ENCODE data around the gene ZDHHC18. TPM values are rescaled to one million over a fixed set of nuclear protein-coding genes. Genes with fewer than 3 reads are reported as not detected.
"Not testable (repeated sequence)": the region's sequence is repeated elsewhere in the genome, so short reads cannot be mapped to it uniquely, and the experiment has no call there.

Gene ZDHHC18
- total RNA-seq, 1 donor from 2014 or later: 30.3 TPM

DNA sequence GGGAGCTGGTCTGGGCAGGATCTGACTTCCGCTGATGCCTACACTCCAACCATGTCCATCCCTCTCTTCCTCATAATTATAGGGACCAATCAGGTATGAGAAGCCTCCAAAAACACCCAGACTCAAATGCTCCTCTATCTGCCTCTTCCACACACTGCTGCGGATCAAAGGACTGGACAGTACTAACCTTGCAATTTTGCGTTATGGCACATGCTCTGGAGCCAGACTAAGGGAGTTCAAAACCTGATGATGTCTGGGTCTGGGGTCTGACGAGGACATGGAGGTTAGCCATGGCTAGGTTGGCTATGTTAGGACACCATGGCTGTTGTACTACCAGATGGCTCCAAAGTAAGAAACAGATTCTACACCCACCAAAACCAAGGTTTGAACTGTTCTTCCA lies 53.3 kb downstream of the ZDHHC18 start:
- no peak overlapping the region for H3K27ac Mint-ChIP-seq

DNA sequence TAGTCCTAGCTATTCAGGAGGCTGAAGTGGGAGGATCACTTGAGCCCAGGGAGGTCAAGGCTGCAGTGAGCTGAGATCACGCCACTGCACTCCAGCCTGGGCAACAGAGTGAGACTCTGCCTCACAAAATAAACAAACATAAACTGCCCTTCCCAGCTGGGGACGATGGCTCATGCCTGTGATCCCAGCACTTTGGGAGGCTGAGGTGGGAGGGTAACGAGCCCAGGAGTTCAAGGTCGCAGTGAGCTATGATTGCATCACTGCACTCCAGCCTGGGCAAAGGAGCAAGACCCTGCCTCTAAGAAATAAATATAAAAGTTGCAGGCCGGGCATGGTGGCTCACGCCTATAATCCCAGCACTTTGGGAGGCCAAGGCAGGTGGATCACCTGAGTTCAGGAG lies 55.1 kb downstream of the ZDHHC18 start:
- H3K27ac Mint-ChIP-seq; ATAC-seq (ENCODE audit: low read depth); intact Hi-C loops (cut with micrococcal nuclease); H3K4me3 Mint-ChIP-seq; H3K4me1 Mint-ChIP-seq; H3K9me3 Mint-ChIP-seq; DNase-seq; H3K27me3 Mint-ChIP-seq: not testable (repeated sequence)
- ChIA-PET CTCF (interaction anchor here (0.6 to 7.0 kb wide), 6 partner anchors 9 to 1152 kb away, joined by 3 to 40 read pairs (median 5); partner anchors contain the start of gene GPN2), POLR2A (interaction anchor here (1.1 to 2.2 kb wide), 3 partner anchors 9 to 19 kb away, joined by 3 to 16 read pairs (median 4); partner anchors contain the start of genes GPATCH3 and GPN2)
- H3K36me3 Mint-ChIP-seq (ENCODE audit: low read depth): peaks cover 80% of the 10 kb centered on the region

More for the DNA sequence above, 53.3 kb downstream of the ZDHHC18 start:
- Mint-ChIP-seq H3K27me3 (no peaks in the 10 kb centered on the region), H3K36me3 (ENCODE audit: low read depth) (peaks cover 75% of the 10 kb centered on the region), H3K4me3 (no peak overlapping the region), H3K4me1 (no peaks in the 10 kb centered on the region), H3K9me3 (no peaks in the 10 kb centered on the region)
- CTCF ChIA-PET: interaction anchor here (3.4 to 7.0 kb wide), 2 partner anchors 25 to 69 kb away, joined by 18 to 40 read pairs; no protein-coding TSS in a partner anchor
- POLR2A ChIA-PET: no interaction called here
- intact Hi-C loops (cut with micrococcal nuclease): no loop called here
- no peak for DNase-seq
- TF ChIP-seq, protein P1, sequence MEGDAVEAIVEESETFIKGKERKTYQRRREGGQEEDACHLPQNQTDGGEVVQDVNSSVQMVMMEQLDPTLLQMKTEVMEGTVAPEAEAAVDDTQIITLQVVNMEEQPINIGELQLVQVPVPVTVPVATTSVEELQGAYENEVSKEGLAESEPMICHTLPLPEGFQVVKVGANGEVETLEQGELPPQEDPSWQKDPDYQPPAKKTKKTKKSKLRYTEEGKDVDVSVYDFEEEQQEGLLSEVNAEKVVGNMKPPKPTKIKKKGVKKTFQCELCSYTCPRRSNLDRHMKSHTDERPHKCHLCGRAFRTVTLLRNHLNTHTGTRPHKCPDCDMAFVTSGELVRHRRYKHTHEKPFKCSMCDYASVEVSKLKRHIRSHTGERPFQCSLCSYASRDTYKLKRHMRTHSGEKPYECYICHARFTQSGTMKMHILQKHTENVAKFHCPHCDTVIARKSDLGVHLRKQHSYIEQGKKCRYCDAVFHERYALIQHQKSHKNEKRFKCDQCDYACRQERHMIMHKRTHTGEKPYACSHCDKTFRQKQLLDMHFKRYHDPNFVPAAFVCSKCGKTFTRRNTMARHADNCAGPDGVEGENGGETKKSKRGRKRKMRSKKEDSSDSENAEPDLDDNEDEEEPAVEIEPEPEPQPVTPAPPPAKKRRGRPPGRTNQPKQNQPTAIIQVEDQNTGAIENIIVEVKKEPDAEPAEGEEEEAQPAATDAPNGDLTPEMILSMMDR (IDR thresholded peaks at IDR 0.05): no peak
- no peak for ATAC-seq (ENCODE audit: low read depth)

DNA sequence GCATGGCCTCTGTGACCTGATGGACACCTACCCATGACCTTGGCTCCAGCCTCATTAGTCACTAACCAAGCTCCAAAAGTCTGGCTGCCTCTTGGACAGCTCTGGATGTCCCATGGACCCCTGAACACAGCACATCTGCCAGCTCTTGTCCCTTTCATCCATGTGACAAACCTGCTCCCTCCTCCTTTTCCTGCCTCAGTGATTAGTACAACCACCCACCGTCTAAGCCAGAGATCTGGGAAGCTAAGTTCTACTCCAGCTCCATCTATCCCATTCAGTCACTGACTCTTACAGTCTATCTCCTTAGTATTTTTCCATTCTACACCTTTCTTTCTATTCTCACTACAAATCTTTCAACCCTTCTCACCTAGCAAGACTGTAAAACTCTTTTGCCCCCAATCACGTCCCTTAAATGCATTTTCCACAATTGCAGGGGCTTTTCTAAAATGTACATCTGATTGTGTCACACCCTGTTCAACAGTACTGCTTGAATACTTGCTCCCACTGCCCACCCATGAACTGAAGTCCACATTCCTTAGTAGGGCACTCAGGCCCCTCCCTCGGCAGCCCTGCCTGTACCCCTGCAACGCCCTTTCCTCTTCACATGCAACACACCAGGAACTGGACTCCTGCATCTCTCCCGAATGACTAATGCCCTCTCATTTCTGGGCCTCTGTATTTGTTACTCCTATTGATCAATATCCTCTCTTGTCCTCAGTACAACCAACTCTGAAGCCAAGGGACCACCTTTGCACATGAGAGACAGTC lies 56.4 kb downstream of the ZDHHC18 start:
- peaks cover 6% of the 10 kb centered on the region for H3K4me1 Mint-ChIP-seq
- DNase-seq: no peak
- H3K27ac Mint-ChIP-seq: no peak overlapping the region
- intact Hi-C loops (cut with micrococcal nuclease): no loop called here
- ChIA-PET POLR2A (interaction anchor here (0.7 to 2.2 kb wide), 2 partner anchors 17 to 304 kb away, joined by 4 to 16 read pairs; no protein-coding TSS in a partner anchor), CTCF (interaction anchor here (0.6 to 7.0 kb wide), 2 partner anchors 72 to 1226 kb away, joined by 3 to 40 read pairs; no protein-coding TSS in a partner anchor)
- H3K27me3 Mint-ChIP-seq: no peaks in the 10 kb centered on the region
- no peak overlapping the region for H3K4me3 Mint-ChIP-seq
- TF ChIP-seq, protein P1 (IDR thresholded peaks at IDR 0.05): no peak
- H3K9me3 Mint-ChIP-seq: no peaks in the 10 kb centered on the region
- ATAC-seq (ENCODE audit: low read depth): no peak
- peaks cover 80% of the 10 kb centered on the region for H3K36me3 Mint-ChIP-seq (ENCODE audit: low read depth)

DNA sequence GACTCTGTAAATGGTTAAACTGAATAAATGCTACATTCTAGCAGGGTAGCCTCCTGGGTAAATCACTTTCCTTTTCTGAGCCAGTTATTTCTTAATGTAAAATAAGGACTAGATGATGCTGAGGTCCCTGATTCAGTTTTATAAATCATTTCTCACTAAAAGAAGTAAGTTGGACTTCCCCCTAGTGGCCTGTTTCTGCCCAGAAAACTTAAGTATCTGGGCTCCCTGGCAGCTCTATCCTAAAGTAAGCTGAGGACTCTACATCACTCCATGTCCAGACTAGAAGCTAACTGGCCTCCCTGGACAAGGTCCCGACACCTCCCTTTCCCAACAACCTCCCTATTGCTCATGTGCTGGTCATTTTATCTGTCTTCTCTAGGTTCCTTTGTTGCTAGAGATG lies 60.6 kb downstream of the ZDHHC18 start:
- Mint-ChIP-seq H3K4me1 (peaks cover 32% of the 10 kb centered on the region), H3K27me3 (no peaks in the 10 kb centered on the region), H3K9me3 (no peaks in the 10 kb centered on the region), H3K36me3 (ENCODE audit: low read depth) (peaks cover 76% of the 10 kb centered on the region), H3K4me3 (peak overlapping the region; percentile 55), H3K27ac (peak overlapping the region; percentile 56)
- ATAC-seq (ENCODE audit: low read depth) (no peak), DNase-seq (no peak)
- TF ChIP-seq, protein P1 (IDR thresholded peaks at IDR 0.05): no peak
- CTCF ChIA-PET: interaction anchor here (0.9 to 1.4 kb wide), 7 partner anchors 8 to 285 kb away, joined by 3 to 6 read pairs (median 4); no protein-coding TSS in a partner anchor
- POLR2A ChIA-PET: interaction anchor here (0.7 to 5.1 kb wide), 5 partner anchors 12 to 785 kb away, joined by 3 to 64 read pairs (median 9); partner anchors contain the start of gene IFI6
- intact Hi-C loops (cut with micrococcal nuclease): no loop called here

DNA sequence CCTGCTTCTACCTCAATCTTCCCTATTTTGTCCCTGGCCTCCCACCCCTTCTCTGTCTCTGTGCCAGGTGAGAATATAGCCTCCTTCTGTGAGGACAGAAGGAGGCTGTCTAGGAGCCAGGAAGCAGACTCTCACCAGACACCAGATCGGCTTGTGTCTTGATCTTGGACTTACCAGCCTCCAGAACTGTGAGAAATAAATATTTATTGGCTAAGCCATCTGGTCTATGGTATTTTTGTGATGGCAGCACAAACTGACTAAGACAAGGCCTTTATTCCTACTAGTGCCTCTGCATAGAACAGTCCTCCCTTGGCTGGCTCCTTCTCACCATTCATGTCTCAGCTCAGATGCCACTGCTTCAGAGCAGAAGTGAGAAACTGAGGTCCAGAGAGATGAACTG lies 61.7 kb downstream of the ZDHHC18 start:
- ATAC-seq (ENCODE audit: low read depth) (no peak), DNase-seq (no peak)
- CTCF ChIA-PET: interaction anchor here (1.3 to 2.0 kb wide), 3 partner anchors 29 to 286 kb away, joined by 3 to 5 read pairs (median 4); no protein-coding TSS in a partner anchor
- POLR2A ChIA-PET: interaction anchor here (3.2 to 5.1 kb wide), 2 partner anchors 12 to 23 kb away, joined by 64 read pairs; partner anchors contain the start of gene GPATCH3
- H3K4me1 Mint-ChIP-seq: peaks cover 32% of the 10 kb centered on the region
- peaks cover 76% of the 10 kb centered on the region for H3K36me3 Mint-ChIP-seq (ENCODE audit: low read depth)
- peak overlapping the region; percentile 93 for H3K4me3 Mint-ChIP-seq
- peak overlapping the region; percentile 89 for H3K27ac Mint-ChIP-seq
- H3K9me3 Mint-ChIP-seq: no peaks in the 10 kb centered on the region
- TF ChIP-seq, protein P1 (IDR thresholded peaks at IDR 0.05): no peak
- intact Hi-C loops (cut with micrococcal nuclease): no loop called here
- no peaks in the 10 kb centered on the region for H3K27me3 Mint-ChIP-seq
